ENCODE measurements around the gene SEC14L5.

The SEC14L5 gene

GRCh38 chr16:4984174-4984990 lies 26.3 kb downstream of the SEC14L5 start:
- DNase-seq (ENCODE audit: low read depth), result no peak

GRCh38 chr16:4987250-4987579 lies 29.1 kb downstream of the SEC14L5 start:
- DNase-seq (ENCODE audit: low read depth), result no peak

GRCh38 chr16:4987580-4988374 lies 29.6 kb downstream of the SEC14L5 start:
- DNase-seq (ENCODE audit: low read depth), result no peak

- DNase-seq (ENCODE audit: low read depth), result no peak
Measured at GRCh38 chr16:4988647-4989046, 30.5 kb downstream of the SEC14L5 start.

GRCh38 chr16:4989391-4990006 lies 31.4 kb downstream of the SEC14L5 start:
- DNase-seq (ENCODE audit: low read depth), result no peak

- no peak for DNase-seq (ENCODE audit: low read depth)
Measured at GRCh38 chr16:4990415-4990814, 32.3 kb downstream of the SEC14L5 start.

GRCh38 chr16:4991754-4992153 lies 33.6 kb downstream of the SEC14L5 start:
- DNase-seq (ENCODE audit: low read depth), result no peak

- DNase-seq (ENCODE audit: low read depth), result no peak
Measured at GRCh38 chr16:4994719-4995434, 36.7 kb downstream of the SEC14L5 start.

GRCh38 chr16:5000573-5001001 lies 42.5 kb downstream of the SEC14L5 start:
- no peak for DNase-seq (ENCODE audit: low read depth)

- DNase-seq (ENCODE audit: low read depth), result no peak
Measured at GRCh38 chr16:5001571-5001970, 43.4 kb downstream of the SEC14L5 start.

- DNase-seq (ENCODE audit: low read depth), result no peak
Measured at GRCh38 chr16:5001986-5002385, 43.9 kb downstream of the SEC14L5 start.

- no peak for DNase-seq (ENCODE audit: low read depth)
Measured at GRCh38 chr16:5002699-5003143, 44.6 kb downstream of the SEC14L5 start.

- no peak for DNase-seq (ENCODE audit: low read depth)
Measured at GRCh38 chr16:5003211-5003610, 45.1 kb downstream of the SEC14L5 start.

- DNase-seq (ENCODE audit: low read depth), result no peak
Measured at GRCh38 chr16:5003828-5004227, 45.7 kb downstream of the SEC14L5 start.

GRCh38 chr16:5004311-5004710 lies 46.2 kb downstream of the SEC14L5 start:
- no peak for DNase-seq (ENCODE audit: low read depth)

- no peak for DNase-seq (ENCODE audit: low read depth)
Measured at GRCh38 chr16:5005916-5006315, 47.8 kb downstream of the SEC14L5 start.

- DNase-seq (ENCODE audit: low read depth), result no peak
Measured at GRCh38 chr16:5006348-5007193, 48.4 kb downstream of the SEC14L5 start.

GRCh38 chr16:5007256-5007655 lies 49.1 kb downstream of the SEC14L5 start:
- DNase-seq (ENCODE audit: low read depth), result no peak

- DNase-seq (ENCODE audit: low read depth), result no peak
Measured at GRCh38 chr16:5008311-5008731, 50.2 kb downstream of the SEC14L5 start.

- no peak for DNase-seq (ENCODE audit: low read depth)
Measured at GRCh38 chr16:5010576-5011329, 52.6 kb downstream of the SEC14L5 start.

Measured in stimulated activated CD8-positive, alpha-beta memory T cell treated with anti-CD3 and anti-CD28 coated beads, Interleukin-15, amount 100 ng/mL, for 1 hour (primary cell).